ENCODE data around the gene BCO2. TPM values are rescaled to one million over a fixed set of nuclear protein-coding genes. Genes with fewer than 3 reads are reported as not detected.

BCO2 gene
- total and polyA plus RNA-seq, 2 experiments from 2014 or later = 0.63 to 1.1 TPM

DNA sequence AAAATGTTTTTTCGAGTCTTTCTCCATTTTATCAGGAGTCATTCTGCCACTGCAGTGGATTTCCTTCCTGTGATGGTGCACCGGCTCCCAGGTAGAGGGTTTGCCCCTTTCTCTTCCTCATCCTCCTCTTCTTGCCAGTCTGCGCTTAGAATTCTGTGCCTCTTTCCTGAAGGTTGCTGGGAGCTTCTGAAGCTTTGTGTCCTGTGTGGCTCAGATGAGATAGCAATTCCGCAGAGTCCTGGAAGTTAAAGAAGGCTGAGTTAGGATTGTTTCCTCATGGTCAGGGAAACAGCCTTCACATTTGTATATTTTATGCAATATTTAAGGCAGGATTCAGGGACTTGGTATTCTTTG is 264 bp downstream of the BCO2 start (continued):
- TF ChIP-seq REST (IDR thresholded peaks at IDR 0.05; ENCODE audit: unreplicated experiment) = no peak
- TF ChIP-seq STAT1 (IDR thresholded peaks at IDR 0.05; ENCODE audit: unreplicated experiment) = no peak
- no peak for TF ChIP-seq ZNF331 (CRISPR knock-in tag; IDR thresholded peaks at IDR 0.05; ENCODE audit: low read depth)

DNA sequence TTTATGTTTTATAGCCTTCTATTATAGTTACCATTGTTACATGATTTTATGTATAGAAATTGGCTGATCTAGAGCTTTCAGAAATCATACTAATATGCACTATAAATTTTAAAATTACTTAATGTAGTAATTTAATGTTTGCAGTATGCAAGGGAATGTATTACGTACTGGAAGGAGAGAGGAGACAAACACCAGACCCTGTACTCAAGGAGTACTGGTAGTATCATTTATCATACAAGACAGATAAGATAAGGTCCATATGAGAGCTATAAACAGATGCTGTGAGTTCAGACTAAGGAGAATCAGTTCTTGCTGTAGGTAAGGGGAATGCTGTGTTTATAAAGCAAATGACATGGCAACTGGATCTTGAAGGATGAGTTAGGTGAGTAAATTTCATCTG is 765 bp downstream of the BCO2 start:
- Histone ChIP-seq H3F3A (replicated peaks; ENCODE audit: low read depth) (no peaks in the 10 kb centered on the region), H3K4me2 (no peak overlapping the region), H3K27ac (ENCODE audit: low read depth) (no peak overlapping the region), H3K9me2 (ENCODE audit: insufficient read depth) (no peaks in the 10 kb centered on the region), H3K4me3 (no peak overlapping the region), H4K20me1 (replicated peaks; ENCODE audit: insufficient read depth) (no peaks in the 10 kb centered on the region), H3K4me1 (ENCODE audit: insufficient read depth) (no peaks in the 10 kb centered on the region; the same call in 1 of the 2 replicates), H3K27me3 (ENCODE audit: insufficient read depth) (no peaks in the 10 kb centered on the region), H2AFZ (no peak overlapping the region), H3K36me3 (ENCODE audit: insufficient read depth) (no peaks in the 10 kb centered on the region), H3K79me2 (replicated peaks; ENCODE audit: insufficient read depth) (no peaks in the 10 kb centered on the region)
- DNase-seq (ENCODE audit: low spot score) (no peak), ATAC-seq (no peak)
- H3K4me1 Mint-ChIP-seq = no peaks in the 10 kb centered on the region; the same call in 2 of the 3 replicates
- no peak overlapping the region for H3K27ac Mint-ChIP-seq
- no peaks in the 10 kb centered on the region; the same call in 2 of the 3 replicates for H3K36me3 Mint-ChIP-seq (ENCODE audit: low read depth)
- H3K9me3 Mint-ChIP-seq = no peaks in the 10 kb centered on the region
- H3K4me3 Mint-ChIP-seq = no peak overlapping the region
- H3K27me3 Mint-ChIP-seq (ENCODE audit: insufficient read depth, low read depth, poor library complexity) = peaks cover 4% of the 10 kb centered on the region
- TF ChIP-seq ZNF331 (CRISPR knock-in tag; IDR thresholded peaks at IDR 0.05; ENCODE audit: low read depth) = no peak
- no peak for TF ChIP-seq CREB1 (CRISPR knock-in tag; IDR thresholded peaks at IDR 0.05; ENCODE audit: low read depth)
- no peak for TF ChIP-seq EZH2phosphoT487 (IDR thresholded peaks at IDR 0.05; ENCODE audit: unreplicated experiment)
- TF ChIP-seq, protein P1, sequence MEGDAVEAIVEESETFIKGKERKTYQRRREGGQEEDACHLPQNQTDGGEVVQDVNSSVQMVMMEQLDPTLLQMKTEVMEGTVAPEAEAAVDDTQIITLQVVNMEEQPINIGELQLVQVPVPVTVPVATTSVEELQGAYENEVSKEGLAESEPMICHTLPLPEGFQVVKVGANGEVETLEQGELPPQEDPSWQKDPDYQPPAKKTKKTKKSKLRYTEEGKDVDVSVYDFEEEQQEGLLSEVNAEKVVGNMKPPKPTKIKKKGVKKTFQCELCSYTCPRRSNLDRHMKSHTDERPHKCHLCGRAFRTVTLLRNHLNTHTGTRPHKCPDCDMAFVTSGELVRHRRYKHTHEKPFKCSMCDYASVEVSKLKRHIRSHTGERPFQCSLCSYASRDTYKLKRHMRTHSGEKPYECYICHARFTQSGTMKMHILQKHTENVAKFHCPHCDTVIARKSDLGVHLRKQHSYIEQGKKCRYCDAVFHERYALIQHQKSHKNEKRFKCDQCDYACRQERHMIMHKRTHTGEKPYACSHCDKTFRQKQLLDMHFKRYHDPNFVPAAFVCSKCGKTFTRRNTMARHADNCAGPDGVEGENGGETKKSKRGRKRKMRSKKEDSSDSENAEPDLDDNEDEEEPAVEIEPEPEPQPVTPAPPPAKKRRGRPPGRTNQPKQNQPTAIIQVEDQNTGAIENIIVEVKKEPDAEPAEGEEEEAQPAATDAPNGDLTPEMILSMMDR (conservative IDR thresholded peaks at IDR 0.05; ENCODE audit: low read depth in 2 of 2) = no peak
- no peak for TF ChIP-seq EZH2 (IDR thresholded peaks at IDR 0.05; ENCODE audit: low read depth, unreplicated experiment)
- TF ChIP-seq ZNF114 (CRISPR knock-in tag; IDR thresholded peaks at IDR 0.05) = no peak
- TF ChIP-seq ZNF462 (CRISPR knock-in tag; IDR thresholded peaks at IDR 0.05) = no peak
- no peak for TF ChIP-seq ETS1 (IDR thresholded peaks at IDR 0.05)

All from GM23338 (cell line).